Stomach (tissue), 4 donors: ENCODE measurements around the gene GBX1.

ENCODE experiments used
- CTCF ChIP-seq, 7 experiments: fragments of 450-650 bp in 4 of 7; fragments of 200-600 bp in 3 of 7; sonication (generic) in 3 of 7; IDR thresholded peaks; one replicate each; pipeline ENCODE4 v1.5.1; 2016 to 2019; ENCODE audit warnings: antibody characterized with exemption in 7 of 7, control low read depth in 2 of 7, mild to moderate bottlenecking in 1 of 7
- EP300 ChIP-seq: sonication (generic); formaldehyde crosslinking; IDR thresholded peaks from one replicate; pipeline ENCODE4 v1.6.1; 2017; ENCODE audit warnings: antibody characterized with exemption
- POLR2A ChIP-seq, 4 donors: fragments of 450-650 bp; IDR thresholded peaks; one replicate each; pipeline ENCODE4 v1.6.1; 2016; ENCODE audit warnings: antibody characterized with exemption in 4 of 4, control low read depth in 2 of 4, mild to moderate bottlenecking in 1 of 4, moderate library complexity in 1 of 4
- POLR2AphosphoS5 ChIP-seq, 3 donors: sonication (generic); formaldehyde crosslinking; IDR thresholded peaks; one replicate each; pipeline ENCODE4 v1.6.1; 2016; ENCODE audit warnings: antibody characterized with exemption in 3 of 3

GRCh38 chr7:151129960-151130591 is 37.4 kb downstream of the GBX1 start:
- TF ChIP-seq CTCF (IDR thresholded peaks at IDR 0.05) (no peak), POLR2AphosphoS5 (IDR thresholded peaks at IDR 0.05) (no peak), POLR2A (IDR thresholded peaks at IDR 0.05) (no peak), EP300 (no peak)
